ENCODE measurements around the gene KTN1. TPM values are rescaled to one million over a fixed set of nuclear protein-coding genes. Genes with fewer than 3 reads are reported as not detected.

The KTN1 gene
- total RNA-seq, 1 donor from 2014 or later = 155 TPM

- Mint-ChIP-seq H3K4me3 (ENCODE audit: low read depth) (no peak overlapping the region), H3K9me3 (ENCODE audit: low read depth) (peaks cover 5% of the 10 kb centered on the region), H3K36me3 (ENCODE audit: insufficient read depth) (no peaks in the 10 kb centered on the region), H3K27me3 (no peaks in the 10 kb centered on the region), H3K27ac (no peak overlapping the region), H3K4me1 (ENCODE audit: low read depth) (no peaks in the 10 kb centered on the region)
- TF ChIP-seq, protein P1, sequence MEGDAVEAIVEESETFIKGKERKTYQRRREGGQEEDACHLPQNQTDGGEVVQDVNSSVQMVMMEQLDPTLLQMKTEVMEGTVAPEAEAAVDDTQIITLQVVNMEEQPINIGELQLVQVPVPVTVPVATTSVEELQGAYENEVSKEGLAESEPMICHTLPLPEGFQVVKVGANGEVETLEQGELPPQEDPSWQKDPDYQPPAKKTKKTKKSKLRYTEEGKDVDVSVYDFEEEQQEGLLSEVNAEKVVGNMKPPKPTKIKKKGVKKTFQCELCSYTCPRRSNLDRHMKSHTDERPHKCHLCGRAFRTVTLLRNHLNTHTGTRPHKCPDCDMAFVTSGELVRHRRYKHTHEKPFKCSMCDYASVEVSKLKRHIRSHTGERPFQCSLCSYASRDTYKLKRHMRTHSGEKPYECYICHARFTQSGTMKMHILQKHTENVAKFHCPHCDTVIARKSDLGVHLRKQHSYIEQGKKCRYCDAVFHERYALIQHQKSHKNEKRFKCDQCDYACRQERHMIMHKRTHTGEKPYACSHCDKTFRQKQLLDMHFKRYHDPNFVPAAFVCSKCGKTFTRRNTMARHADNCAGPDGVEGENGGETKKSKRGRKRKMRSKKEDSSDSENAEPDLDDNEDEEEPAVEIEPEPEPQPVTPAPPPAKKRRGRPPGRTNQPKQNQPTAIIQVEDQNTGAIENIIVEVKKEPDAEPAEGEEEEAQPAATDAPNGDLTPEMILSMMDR (IDR thresholded peaks at IDR 0.05; ENCODE audit: unreplicated experiment) = no peak
- DNase-seq (ENCODE audit: low spot score, unreplicated experiment) = no peak
These were observed 44.3 kb upstream of the KTN1 start for GRCh38 chr14:55535516-55536203.

DNA sequence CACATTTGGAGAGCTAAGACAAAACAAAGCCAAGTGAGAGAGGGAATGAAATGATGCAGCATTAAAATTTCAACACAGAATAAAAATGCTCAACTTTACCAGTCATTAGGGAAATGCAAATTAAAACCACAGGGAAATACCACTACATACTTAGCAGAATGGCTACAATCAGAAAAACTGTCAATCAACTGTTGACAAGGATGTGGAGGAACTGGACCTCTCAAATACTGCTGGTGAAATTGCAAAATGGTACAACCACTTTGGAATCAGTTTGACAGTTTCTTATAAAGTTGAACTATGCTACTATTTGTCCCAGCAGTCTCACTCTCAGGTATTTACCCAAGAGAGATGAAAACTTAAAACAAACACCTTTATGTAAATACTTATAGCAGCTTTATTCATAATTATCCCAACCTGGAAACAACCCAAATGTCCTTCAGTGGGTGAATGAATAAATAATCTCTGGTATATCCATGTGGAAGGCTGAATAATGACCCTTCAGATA, 43.8 kb upstream of the KTN1 start:
- Mint-ChIP-seq H3K4me1 (ENCODE audit: low read depth) (peaks cover 2% of the 10 kb centered on the region), H3K36me3 (ENCODE audit: insufficient read depth) (no peaks in the 10 kb centered on the region), H3K27ac (no peak overlapping the region), H3K9me3 (ENCODE audit: low read depth) (peaks cover 5% of the 10 kb centered on the region), H3K27me3 (no peaks in the 10 kb centered on the region), H3K4me3 (ENCODE audit: low read depth) (no peak overlapping the region)
- DNase-seq (ENCODE audit: low spot score, unreplicated experiment) = no peak
- TF ChIP-seq, protein P1 (IDR thresholded peaks at IDR 0.05; ENCODE audit: unreplicated experiment) = no peak

DNA sequence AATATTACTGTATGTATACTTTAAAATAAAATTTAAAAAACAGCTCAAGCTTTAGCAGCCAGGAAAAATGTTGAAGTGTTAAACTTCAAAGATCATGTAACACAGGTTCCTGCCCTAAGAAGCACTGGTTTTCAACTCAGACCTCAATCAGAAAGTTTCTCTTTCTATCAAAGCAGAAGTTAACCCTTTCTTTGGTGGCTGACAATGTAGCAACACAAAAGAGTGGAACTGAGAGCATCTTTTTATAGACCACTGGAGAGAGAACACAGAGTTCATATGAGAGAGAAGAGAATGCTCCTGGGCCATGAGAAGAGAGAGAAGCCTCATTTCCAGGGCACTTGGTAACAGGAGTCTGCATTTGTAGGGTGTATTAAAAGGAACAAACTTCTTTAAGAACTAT, 42.2 kb upstream of the KTN1 start:
- DNase-seq (ENCODE audit: low spot score, unreplicated experiment) = no peak
- H3K4me1 Mint-ChIP-seq (ENCODE audit: low read depth) = peaks cover 3% of the 10 kb centered on the region
- TF ChIP-seq, protein P1 (IDR thresholded peaks at IDR 0.05; ENCODE audit: unreplicated experiment) = no peak
- H3K9me3 Mint-ChIP-seq (ENCODE audit: low read depth) = peaks cover 5% of the 10 kb centered on the region
- no peak overlapping the region for H3K4me3 Mint-ChIP-seq (ENCODE audit: low read depth)
- H3K36me3 Mint-ChIP-seq (ENCODE audit: insufficient read depth) = no peaks in the 10 kb centered on the region
- peaks cover 4% of the 10 kb centered on the region for H3K27me3 Mint-ChIP-seq
- no peak overlapping the region for H3K27ac Mint-ChIP-seq

GRCh38 chr14:55539975-55540374, 40.0 kb upstream of the KTN1 start:
- H3K27me3 Mint-ChIP-seq = peaks cover 4% of the 10 kb centered on the region
- H3K4me3 Mint-ChIP-seq (ENCODE audit: low read depth) = no peak overlapping the region
- peaks cover 4% of the 10 kb centered on the region for H3K4me1 Mint-ChIP-seq (ENCODE audit: low read depth)
- no peaks in the 10 kb centered on the region for H3K36me3 Mint-ChIP-seq (ENCODE audit: insufficient read depth)
- no peak overlapping the region for H3K27ac Mint-ChIP-seq
- no peak for DNase-seq (ENCODE audit: low spot score, unreplicated experiment)
- peaks cover 5% of the 10 kb centered on the region for H3K9me3 Mint-ChIP-seq (ENCODE audit: low read depth)
- TF ChIP-seq, protein P1 (IDR thresholded peaks at IDR 0.05; ENCODE audit: unreplicated experiment) = no peak

GRCh38 chr14:55540847-55541773, 38.9 kb upstream of the KTN1 start:
- H3K4me1 Mint-ChIP-seq (ENCODE audit: low read depth) = peaks cover 12% of the 10 kb centered on the region
- no peak for DNase-seq (ENCODE audit: low spot score, unreplicated experiment)
- peaks cover 5% of the 10 kb centered on the region for H3K9me3 Mint-ChIP-seq (ENCODE audit: low read depth)
- peaks cover 4% of the 10 kb centered on the region for H3K27me3 Mint-ChIP-seq
- H3K36me3 Mint-ChIP-seq (ENCODE audit: insufficient read depth) = no peaks in the 10 kb centered on the region
- TF ChIP-seq, protein P1 (IDR thresholded peaks at IDR 0.05; ENCODE audit: unreplicated experiment) = no peak
- no peak overlapping the region for H3K4me3 Mint-ChIP-seq (ENCODE audit: low read depth)
- no peak overlapping the region for H3K27ac Mint-ChIP-seq
